PC-3 (cell line): ENCODE results near the gene PCSK1. TPM values are rescaled to one million over a fixed set of nuclear protein-coding genes. Genes with fewer than 3 reads are reported as not detected.

Experiments
- ATAC-seq: fragments of 200-7000 bp; cut with Tn5 transposase; 2 replicates; pipeline ENCODE4 v1.9.1; 2020; ENCODE audit warnings: mild to moderate bottlenecking, moderate library complexity
- BruUV-seq: library from RNA; stranded (reverse); fragments of 400-500 nt; replicated peaks from 2 replicates; lab custom pipeline; 2021; lab: Mats Ljungman, UMichigan
- CTCF ChIA-PET: fragments of 300-600 bp; sonication (Branson Sonifier 250); formaldehyde crosslinking; loops from one replicate; lab custom pipeline; 2022; ENCODE audit warnings: antibody characterized with exemption; lab: Charles Lee
- POLR2A ChIA-PET: fragments of 300-600 bp; sonication (Branson Sonifier 250); formaldehyde crosslinking; loops from one replicate; lab custom pipeline; 2022; ENCODE audit warnings: antibody characterized with exemption; ENCODE audit not compliant: unreplicated experiment; lab: Charles Lee
- DNase-seq: peaks from one replicate; pipeline ENCODE4 v3.0.0-alpha.2; 2015
- H2AFZ ChIP-seq: fragments of 300-600 bp; sonication (generic); 2 replicates; pipeline ENCODE4 v1.6.0; 2016; ENCODE audit warnings: antibody characterized with exemption, low read length
- H3F3A ChIP-seq: fragments of 300-600 bp; sonication (generic); one replicate; pipeline ENCODE4 v1.6.0; 2017; ENCODE audit warnings: antibody characterized with exemption, low read length, control low read depth, mild to moderate bottlenecking; ENCODE audit not compliant: unreplicated experiment
- H3K27ac ChIP-seq: fragments of 300-600 bp; sonication (generic); 2 replicates; pipeline ENCODE4 v1.5.1; 2016; ENCODE audit warnings: mild to moderate bottlenecking, low read length
- H3K27me3 ChIP-seq: fragments of 300-600 bp; sonication (generic); 2 replicates; pipeline ENCODE4 v1.6.1; 2016; ENCODE audit warnings: low read length, mixed read lengths
- H3K36me3 ChIP-seq: fragments of 300-600 bp; sonication (generic); 2 replicates; pipeline ENCODE4 v1.6.1; 2016; ENCODE audit warnings: low read depth, mixed run types, low read length, mixed read lengths
- H3K4me1 ChIP-seq: fragments of 300-600 bp; sonication (generic); 2 replicates; pipeline ENCODE4 v1.5.1; 2016; ENCODE audit warnings: low read length; ENCODE audit not compliant: insufficient read depth
- H3K4me2 ChIP-seq: fragments of 300-600 bp; sonication (generic); 2 replicates; pipeline ENCODE4 v1.6.0; 2016; ENCODE audit warnings: low read length
- H3K4me3 ChIP-seq: fragments of 300-600 bp; sonication (generic); 2 replicates; pipeline ENCODE4 v1.5.1; 2016; ENCODE audit warnings: mild to moderate bottlenecking, low read length, mixed read lengths
- H3K79me2 ChIP-seq: fragments of 300-600 bp; sonication (generic); 2 replicates; pipeline ENCODE4 v1.6.1; 2017; ENCODE audit warnings: low read length, mixed read lengths
- H3K9ac ChIP-seq: fragments of 300-600 bp; sonication (generic); 2 replicates; pipeline ENCODE4 v1.6.0; 2016; ENCODE audit warnings: mild to moderate bottlenecking, low read length
- H3K9me2 ChIP-seq: fragments of 300-600 bp; sonication (generic); replicated peaks from 2 replicates; pipeline ENCODE4 v1.6.1; 2016; ENCODE audit warnings: mixed run types, low read length, mixed read lengths
- H3K9me3 ChIP-seq: fragments of 300-600 bp; sonication (generic); 2 replicates; pipeline ENCODE4 v1.6.1; 2016; ENCODE audit warnings: low read length, mixed read lengths
- H4K20me1 ChIP-seq: fragments of 300-600 bp; sonication (generic); 2 replicates; pipeline ENCODE4 v1.6.1; 2016; ENCODE audit warnings: low read length, mixed read lengths
- EZH2 ChIP-seq: fragments of 300-600 bp; sonication (generic); IDR thresholded peaks from one replicate; pipeline ENCODE4 v1.6.1; 2017; ENCODE audit warnings: antibody characterized with exemption, mild to moderate bottlenecking, low read length; ENCODE audit not compliant: unreplicated experiment
- EZH2phosphoT487 ChIP-seq: fragments of 300-600 bp; sonication (generic); IDR thresholded peaks from 2 replicates; pipeline ENCODE4 v1.6.1; 2018; ENCODE audit warnings: mild to moderate bottlenecking, antibody characterized with exemption, low read length, borderline replicate concordance
- intact Hi-C: fragments of 100-400 bp; cut with micrococcal nuclease; formaldehyde crosslinking; loops from 2 replicates; pipeline ENCODE4 v1.9.0; 2023
- total RNA-seq: library from RNA; depleted of rRNA; stranded (reverse); fragments of >200 nt; gene quantifications from 2 replicates; pipeline ENCODE4 v1.2.3, GENCODE V29; 2014; rRNA removed
- TF ChIP-seq, protein P1 (sequence below): fragments of 300-600 bp; sonication (generic); conservative IDR thresholded peaks from 2 replicates; pipeline ENCODE4 v1.5.1; 2017; ENCODE audit warnings: antibody characterized with exemption, low read depth, mild to moderate bottlenecking, low read length

The PCSK1 gene
- total RNA-seq, 1 experiment from 2014 or later: not detected

DNA sequence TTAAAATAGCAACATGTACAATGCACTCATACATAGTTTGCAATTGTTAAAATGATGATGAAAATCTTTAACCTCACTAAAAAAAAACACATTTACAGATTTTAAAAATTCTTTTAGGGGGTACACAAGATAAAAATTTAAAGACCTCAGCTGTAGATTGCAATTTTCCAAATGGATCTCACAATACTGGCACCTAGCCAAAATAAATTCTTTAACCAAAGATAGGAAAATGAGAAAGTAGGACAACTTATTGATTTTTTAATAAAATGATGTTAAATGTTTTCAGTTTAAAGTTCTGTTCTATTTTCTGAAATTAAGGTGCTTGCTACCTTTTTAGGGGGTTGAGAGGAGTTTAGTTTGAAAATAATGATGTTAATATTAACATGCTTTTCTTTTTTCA, 90.0 kb downstream of the PCSK1 start:
- Histone ChIP-seq H3K9me3 (no peaks in the 10 kb centered on the region), H3K27ac (no peak overlapping the region), H3K9me2 (no peaks in the 10 kb centered on the region), H3K36me3 (no peaks in the 10 kb centered on the region; the same call in 1 of the 2 replicates), H3K9ac (no peak overlapping the region), H2AFZ (no peak overlapping the region), H4K20me1 (no peaks in the 10 kb centered on the region), H3K79me2 (no peaks in the 10 kb centered on the region), H3K27me3 (no peaks in the 10 kb centered on the region), H3F3A (no peaks in the 10 kb centered on the region), H3K4me2 (no peak overlapping the region), H3K4me1 (peaks cover 35% of the 10 kb centered on the region), H3K4me3 (no peak overlapping the region)
- ATAC-seq: no peak
- DNase-seq: no peak
- no TSS peak for BruUV-seq
- ChIA-PET POLR2A (no interaction called here), CTCF (no interaction called here)
- intact Hi-C loops: loop anchor here (10.0 kb wide), 1 partner anchor 822 kb away; no protein-coding TSS in a partner anchor
- TF ChIP-seq EZH2 (no peak), EZH2phosphoT487 (no peak)
- TF ChIP-seq, protein P1, sequence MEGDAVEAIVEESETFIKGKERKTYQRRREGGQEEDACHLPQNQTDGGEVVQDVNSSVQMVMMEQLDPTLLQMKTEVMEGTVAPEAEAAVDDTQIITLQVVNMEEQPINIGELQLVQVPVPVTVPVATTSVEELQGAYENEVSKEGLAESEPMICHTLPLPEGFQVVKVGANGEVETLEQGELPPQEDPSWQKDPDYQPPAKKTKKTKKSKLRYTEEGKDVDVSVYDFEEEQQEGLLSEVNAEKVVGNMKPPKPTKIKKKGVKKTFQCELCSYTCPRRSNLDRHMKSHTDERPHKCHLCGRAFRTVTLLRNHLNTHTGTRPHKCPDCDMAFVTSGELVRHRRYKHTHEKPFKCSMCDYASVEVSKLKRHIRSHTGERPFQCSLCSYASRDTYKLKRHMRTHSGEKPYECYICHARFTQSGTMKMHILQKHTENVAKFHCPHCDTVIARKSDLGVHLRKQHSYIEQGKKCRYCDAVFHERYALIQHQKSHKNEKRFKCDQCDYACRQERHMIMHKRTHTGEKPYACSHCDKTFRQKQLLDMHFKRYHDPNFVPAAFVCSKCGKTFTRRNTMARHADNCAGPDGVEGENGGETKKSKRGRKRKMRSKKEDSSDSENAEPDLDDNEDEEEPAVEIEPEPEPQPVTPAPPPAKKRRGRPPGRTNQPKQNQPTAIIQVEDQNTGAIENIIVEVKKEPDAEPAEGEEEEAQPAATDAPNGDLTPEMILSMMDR: no peak

DNA sequence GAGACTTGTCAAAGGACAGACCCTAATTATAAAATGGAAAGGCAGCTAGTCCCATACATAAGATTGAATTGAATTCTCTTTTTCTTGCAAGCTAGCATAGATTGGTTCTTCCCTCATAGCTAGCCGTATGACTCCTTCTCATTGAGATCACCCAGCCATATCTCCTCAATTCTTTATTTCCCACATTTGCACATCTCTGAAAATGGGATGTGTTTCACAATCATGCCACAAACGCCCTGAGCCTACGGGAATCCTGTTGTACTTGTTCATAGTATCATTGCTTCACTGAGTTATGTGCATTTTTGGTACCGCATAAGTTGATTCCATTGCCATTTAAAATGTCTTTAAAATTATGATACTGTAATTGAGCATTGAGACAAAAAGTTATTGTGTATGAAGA, 90.5 kb downstream of the PCSK1 start:
- no peaks in the 10 kb centered on the region for H3K27me3 ChIP-seq
- H3K9me2 ChIP-seq: no peaks in the 10 kb centered on the region
- no peak overlapping the region for H3K9ac ChIP-seq
- H3K4me3 ChIP-seq: no peak overlapping the region
- intact Hi-C loops: loop anchor here (10.0 kb wide), 1 partner anchor 822 kb away; no protein-coding TSS in a partner anchor
- no peaks in the 10 kb centered on the region for H3K9me3 ChIP-seq
- ChIA-PET POLR2A (no interaction called here), CTCF (no interaction called here)
- DNase-seq (no peak), ATAC-seq (no peak)
- H3F3A ChIP-seq: no peaks in the 10 kb centered on the region
- H4K20me1 ChIP-seq: no peaks in the 10 kb centered on the region
- H3K36me3 ChIP-seq: no peaks in the 10 kb centered on the region; the same call in 1 of the 2 replicates
- H3K4me2 ChIP-seq: no peak overlapping the region
- H3K4me1 ChIP-seq: peaks cover 31% of the 10 kb centered on the region
- no TSS peak for BruUV-seq
- TF ChIP-seq EZH2phosphoT487: no peak
- no peak for TF ChIP-seq EZH2
- no peak overlapping the region for H2AFZ ChIP-seq
- H3K27ac ChIP-seq: no peak overlapping the region
- no peaks in the 10 kb centered on the region for H3K79me2 ChIP-seq

Other genes starting within 250 kb of the PCSK1 start
- gene CAST, start 229.1 kb upstream of the PCSK1 start, total RNA-seq: 64.4 and 73.2 TPM in 2 replicates